GM21528 (cell line): ENCODE data around the gene MAGEB1.

ENCODE experiments used
- ATAC-seq: cut with Tn5 transposase; IDR thresholded peaks from one replicate; pipeline ENCODE4 v1.9.1; 2021; ENCODE audit warnings: mild to moderate bottlenecking, moderate library complexity; ENCODE audit not compliant: unreplicated experiment, low FRiP score

MAGEB1 gene, protein sequence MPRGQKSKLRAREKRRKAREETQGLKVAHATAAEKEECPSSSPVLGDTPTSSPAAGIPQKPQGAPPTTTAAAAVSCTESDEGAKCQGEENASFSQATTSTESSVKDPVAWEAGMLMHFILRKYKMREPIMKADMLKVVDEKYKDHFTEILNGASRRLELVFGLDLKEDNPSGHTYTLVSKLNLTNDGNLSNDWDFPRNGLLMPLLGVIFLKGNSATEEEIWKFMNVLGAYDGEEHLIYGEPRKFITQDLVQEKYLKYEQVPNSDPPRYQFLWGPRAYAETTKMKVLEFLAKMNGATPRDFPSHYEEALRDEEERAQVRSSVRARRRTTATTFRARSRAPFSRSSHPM

DNA sequence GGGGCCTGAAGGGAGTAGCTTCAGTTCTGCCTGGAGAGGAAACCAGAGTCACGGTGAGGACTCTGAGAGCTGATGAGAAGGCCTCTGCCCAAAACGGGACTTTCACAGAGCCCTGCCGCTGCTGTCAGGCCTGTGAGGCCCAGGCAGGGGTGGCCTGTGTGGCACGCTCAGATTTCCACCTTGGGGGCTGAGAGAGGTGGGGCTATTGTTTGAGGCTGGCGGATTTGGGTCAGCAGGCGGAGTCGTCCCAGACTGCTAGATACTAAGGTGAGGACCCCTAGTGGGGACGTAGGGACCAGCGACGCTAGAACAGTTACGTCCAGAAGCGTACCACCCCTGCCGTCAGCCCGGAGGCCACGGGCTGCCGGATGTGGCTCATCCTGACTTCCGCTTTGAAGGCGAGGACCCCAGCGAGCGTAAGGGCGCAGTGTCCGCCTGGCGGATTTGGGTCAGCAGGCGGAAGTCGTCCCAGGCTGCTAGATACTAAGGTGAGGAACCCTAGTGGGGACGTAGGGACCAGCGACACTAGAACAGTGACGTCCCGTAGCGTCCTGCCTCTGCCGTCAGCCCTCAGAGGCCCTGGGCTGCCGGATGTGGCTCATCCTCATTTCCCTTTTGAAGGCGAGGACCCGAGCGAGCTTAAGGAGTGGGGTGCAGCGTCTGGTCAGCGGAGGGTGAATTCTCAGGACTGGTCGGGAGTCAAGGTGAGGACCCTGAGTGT is at the start of gene MAGEB1:
MAGEB1 (plus strand) TSS at position 378 of the 721 bp plus-strand sequence. CDS start 3,348 bp downstream, outside the sequence.
- ATAC-seq: no peak

DNA sequence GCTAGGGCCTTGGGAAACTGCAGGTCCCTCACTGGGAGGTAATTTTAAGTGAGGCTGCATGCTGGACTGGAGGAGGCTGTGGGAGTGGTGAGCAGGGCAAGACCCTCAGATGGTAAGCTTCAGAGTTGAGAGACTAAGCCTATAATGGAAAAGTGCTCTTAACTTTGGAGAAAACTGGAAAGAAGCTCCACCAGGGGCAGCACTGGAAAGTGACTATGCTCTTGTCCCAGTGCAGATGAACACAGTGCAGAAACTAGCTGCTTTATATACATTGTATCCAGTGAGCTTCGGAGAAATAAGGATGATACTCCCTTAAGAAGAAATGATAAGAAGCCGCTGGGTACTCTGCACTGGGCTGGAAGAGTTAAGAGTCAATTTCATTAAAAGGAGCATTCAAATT is 34.8 kb upstream of the MAGEB1 start:
- no peak for ATAC-seq

DNA sequence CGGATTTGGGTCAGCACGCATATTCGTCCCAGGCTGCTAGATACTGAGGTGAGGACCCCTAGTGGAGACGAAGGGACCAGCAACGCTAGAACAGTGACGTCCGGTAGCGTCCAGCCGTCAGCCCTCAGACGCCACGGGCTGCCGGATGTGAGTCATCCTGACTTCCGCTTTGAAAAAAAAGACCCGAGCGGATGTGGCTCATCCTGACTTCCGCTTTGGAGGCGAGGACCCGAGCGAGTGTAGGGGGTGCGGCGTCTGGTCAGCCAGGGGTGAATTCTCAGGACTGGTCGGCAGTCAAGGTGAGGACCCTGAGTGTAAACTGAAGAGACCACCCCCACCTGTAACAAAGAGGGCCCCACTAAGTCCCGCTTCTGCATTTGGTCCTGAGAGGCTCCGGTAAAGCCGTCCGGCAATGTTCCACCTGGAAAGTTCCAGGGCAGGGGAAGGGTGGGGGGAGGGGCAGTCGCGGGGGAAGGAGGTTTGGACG is 31.5 kb upstream of the MAGEB1 start, which contains the start of gene MAGEB2:
MAGEB2 (plus strand) TSS at position 207 of the 487 bp plus-strand sequence. CDS start 3,018 bp downstream, outside the sequence.
- no peak for ATAC-seq

DNA sequence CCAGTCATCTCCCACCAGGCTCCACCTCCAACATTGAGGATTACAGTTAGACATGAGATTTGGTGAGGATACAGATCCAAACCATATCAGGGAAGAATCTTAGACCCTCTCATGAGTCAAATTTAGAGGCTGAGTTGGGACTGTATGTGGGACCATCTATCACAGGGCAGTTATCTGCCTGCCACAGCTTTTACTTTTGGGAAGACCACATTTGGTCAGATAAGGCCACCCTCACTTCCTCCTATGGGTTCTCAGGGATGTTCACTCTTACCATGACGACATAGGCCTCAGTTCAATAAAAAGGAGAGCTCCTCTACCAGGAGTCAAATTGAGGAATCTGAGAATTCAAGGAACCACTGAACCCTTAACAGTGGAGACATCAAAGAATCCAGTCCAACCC is 29.5 kb upstream of the MAGEB1 start:
- ATAC-seq: no peak

DNA sequence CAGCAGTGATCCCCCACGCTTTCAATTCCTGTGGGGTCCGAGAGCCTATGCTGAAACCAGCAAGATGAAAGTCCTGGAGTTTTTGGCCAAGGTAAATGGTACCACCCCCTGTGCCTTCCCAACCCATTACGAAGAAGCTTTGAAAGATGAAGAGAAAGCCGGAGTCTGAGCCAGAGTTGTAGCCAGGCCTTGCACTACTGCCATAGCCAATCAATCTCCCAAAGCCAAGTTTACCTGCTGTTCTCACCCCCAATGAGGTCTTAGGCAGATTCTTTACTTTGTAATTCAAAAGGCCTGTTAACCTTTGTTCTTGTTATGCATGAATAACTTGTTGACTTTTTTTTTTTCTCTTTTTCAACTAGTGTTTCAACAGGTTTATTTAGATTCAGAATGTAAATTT is 27.6 kb upstream of the MAGEB1 start:
- ATAC-seq: no peak

DNA sequence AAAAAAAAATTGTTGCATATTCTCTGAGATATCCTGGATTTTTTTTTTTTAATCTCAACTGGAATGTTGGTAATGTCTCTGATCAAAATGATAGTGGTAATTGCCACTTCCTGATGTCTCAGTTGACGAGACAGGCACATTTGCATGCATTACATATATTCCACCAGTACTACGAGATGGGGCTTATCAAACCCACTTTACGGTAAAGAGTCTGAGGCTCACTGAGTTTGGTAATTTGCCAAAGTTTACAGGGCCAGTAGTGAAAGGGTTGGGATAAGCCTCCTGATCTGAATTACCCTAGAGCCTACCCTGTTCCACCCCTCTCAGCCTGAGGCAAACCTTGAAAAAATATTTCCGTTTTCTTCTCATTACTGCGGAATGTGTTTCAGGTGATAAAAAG is 26.3 kb upstream of the MAGEB1 start:
- ATAC-seq: no peak

DNA sequence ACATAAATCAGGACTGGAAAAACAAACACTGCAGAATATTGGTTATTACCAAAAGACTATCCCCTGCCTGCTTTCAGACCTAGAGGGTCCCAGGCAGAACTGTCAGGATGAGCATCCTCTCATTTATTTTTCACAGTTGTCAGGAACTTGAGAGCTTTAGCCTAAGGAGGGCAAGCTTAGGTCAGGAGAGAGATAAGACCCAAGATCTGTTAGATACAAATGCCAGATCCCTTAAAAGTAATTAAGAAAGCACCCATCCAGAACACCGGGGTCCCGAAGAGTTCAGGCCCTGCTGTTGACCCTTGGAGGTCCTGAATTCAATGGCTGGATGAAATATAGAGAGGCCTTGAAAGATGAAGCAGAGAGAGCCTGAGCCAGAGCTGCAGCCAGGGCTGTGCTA is 22.4 kb upstream of the MAGEB1 start:
- ATAC-seq: no peak

DNA sequence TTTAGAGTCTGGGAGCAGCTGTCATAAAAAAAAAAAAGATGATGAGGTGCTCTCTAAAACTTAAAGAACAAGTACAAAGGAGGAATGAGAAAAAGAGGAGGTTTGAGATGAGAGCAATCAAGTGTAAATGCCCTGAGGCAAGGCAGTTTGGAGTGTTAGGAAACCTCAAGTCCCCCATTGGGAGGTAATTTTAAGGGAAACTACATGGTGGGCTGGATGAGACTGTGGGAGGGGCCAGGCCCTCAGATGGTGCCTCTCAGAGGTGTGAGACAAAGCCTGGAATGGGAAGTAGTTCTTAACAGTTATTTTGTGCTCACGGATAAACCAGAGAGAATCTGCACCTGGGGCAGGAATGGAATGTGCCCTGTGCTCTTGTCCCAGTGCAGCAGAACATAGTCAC is 18.4 kb upstream of the MAGEB1 start:
- no peak for ATAC-seq

DNA sequence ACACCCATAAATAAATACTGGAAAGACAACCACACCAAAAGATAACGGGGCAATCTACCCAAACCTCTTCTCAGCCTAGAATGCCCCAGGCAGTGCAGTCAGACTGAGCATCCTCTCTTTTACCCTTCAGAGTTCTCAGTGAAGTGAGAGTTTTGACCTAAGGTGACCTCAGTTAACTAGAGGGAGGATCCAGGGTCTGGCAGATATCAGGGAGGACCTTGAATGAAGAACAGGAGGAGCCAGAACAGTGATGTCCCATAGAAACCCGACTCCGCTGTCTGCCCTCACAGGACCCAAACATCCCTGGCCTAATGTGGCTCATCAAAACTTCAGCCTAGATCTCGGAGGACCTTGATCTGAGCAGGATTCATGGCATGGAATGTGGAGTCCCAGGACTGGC is 16.6 kb upstream of the MAGEB1 start, which contains the start of gene MAGEB3:
MAGEB3 (plus strand) TSS at position 263 of the 400 bp plus-strand sequence. CDS start 5,268 bp downstream, outside the sequence.
- ATAC-seq: no peak

DNA sequence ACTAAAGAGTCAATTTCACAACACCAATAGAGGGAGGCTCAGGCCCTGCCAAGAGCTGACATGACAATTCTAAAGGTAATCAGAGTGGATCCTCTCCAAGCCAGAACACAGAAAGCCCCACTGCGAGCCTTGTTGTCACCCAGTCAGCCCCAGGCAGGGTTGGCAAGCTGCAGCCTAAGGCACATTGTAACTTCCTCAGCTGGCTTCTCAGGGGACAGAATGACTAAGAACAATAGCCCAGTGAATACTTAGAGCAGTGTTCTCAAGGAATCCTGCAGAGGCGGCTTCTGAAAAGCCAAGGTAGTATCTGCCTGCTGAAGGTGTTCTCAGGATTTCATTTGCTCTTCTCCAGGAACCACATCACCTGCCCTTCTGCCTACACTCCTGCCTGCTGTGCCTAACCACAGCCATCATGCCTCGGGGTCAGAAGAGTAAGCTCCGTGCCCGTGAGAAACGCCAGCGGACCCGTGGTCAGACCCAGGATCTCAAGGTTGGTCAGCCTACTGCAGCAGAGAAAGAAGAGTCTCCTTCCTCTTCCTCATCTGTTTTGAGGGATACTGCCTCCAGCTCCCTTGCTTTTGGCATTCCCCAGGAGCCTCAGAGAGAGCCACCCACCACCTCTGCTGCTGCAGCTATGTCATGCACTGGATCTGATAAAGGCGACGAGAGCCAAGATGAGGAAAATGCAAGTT is 5.1 kb upstream of the MAGEB1 start, which contains the start of gene MAGEB4:
MAGEB4 (plus strand) TSS at position 277 of the 692 bp plus-strand sequence; CDS start at position 413, 136 bp downstream.
- ATAC-seq: no peak

DNA sequence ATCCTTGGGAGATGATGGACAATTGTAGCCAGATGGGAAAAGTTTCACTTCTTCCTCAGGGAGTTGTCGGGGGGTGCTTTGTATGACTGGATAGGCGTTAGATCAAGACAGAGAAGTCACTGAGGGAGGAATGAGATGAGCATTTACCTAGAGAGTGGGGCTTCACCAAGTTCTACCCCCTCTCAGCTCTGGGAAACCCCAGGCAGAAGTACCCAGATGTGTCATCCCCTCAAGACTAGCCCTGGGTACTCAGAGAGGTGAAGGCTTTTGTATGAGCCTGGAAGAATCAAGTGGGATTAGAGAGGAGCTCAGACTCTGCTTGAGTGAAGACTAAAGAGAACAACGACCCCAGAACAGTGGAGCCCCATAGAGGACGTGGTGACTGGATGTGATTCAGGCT is 1.9 kb downstream of the MAGEB1 start:
- no peak for ATAC-seq

DNA sequence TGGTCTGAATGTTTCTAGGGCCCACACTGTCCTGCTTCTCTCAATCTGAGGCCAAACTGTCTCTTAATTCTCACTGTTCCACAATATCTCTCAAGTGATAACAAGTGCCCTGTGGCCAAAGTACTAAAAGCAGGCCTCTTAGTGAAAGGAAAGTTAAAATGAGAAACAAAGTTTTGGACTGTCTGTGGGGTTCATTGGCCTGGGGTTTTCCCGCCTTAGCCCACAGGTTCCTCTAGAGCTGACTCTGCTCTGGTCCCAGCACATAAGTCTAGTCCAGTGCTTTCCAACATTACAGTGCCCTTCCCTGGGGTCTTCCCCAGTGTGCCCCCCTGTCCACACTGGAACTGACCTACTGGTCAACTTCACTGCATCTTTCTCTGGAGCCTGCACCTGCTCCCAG is 6.3 kb downstream of the MAGEB1 start:
- no peak for ATAC-seq

DNA sequence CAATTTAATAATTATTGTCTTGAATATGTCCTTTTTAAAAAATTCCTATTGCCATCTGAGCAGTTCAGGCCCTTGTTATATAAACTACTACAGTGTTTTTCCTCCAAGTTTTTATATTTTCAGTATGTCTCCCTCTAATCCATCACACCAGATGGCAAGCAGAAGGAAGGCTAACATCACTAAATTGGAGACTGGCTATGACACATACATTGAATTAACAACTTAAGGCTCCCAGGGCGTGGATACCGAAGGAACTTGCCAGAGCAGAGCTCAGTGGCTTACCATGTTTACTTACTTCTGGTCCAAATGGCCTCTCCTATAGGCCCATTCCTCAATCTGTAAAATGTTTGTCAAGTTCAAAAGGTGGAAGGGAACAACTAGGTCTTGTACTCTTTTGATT is 13.0 kb downstream of the MAGEB1 start:
- ATAC-seq: no peak

DNA sequence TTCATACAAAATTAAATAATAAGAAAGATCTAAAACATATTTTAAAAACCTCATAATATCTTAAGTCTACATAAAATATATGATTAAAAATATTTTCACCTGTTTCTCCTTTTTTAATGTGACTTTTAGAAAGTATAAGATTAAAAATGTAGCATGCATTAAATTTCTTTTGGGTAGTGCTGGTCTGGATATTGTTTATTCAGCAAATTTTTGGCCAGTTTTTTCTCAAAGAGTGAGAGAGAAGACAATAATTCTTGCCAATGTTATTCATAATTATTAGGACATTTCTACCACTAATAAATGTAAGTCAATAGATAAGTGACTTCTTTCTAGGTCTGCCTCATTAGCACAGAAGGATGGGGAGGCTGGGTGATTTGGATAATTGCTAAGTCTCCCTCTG is 14.1 kb downstream of the MAGEB1 start:
- no peak for ATAC-seq

DNA sequence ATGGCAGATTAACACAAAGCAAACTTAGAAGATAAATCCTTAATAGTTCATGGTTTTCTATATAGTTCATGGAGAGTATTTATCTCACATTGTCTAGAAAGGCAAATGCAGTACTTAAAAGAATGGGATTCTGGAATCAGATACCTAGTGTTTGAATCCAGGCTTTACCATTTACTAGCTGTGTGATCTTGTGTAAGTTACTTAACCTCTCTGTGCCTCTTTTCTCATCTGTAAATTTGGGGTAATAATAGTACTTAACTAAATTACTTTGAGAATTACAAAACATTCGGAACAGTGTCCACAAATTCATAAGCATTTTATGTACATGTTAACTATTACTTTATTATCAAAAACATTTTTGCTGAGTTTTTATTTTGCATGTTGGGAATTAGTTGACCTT is 15.8 kb downstream of the MAGEB1 start:
- ATAC-seq: no peak

DNA sequence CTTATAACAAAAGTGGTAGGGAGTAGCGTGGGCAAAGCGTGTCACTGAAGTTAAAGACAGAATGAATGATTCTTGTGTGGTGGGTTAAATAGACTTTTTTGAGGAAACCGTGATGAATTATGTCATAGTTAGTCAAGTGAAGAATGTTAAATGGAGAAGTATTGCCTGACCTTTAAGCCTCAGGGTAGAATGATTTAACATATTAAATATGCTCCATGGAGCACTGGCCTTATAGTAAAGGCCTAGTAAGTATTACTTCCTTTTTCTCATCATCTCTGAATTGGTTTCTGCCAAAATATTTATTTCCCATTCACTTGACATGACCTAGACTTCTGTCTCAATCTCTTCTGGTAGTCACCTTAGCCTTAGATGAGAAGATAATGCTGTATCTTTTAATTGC is 23.7 kb downstream of the MAGEB1 start:
- ATAC-seq: no peak

DNA sequence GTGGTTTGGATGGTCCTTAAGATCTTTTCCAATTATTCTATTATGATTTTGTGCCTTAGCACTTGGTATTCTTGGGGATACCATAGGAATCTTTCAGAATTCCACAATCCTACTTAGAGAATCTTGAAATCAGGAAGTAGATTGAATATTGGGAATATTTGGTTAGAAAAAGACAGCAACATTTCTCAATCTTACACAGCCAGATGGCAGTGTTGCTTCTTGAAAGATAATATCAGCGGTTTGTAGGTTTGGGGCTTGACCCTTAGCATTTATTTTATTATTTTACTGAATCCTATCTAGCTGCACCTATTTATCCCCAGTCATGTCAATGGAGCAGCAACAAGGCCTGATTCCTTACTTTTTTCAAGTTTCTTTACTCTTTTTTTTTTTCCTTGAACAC is 28.6 kb downstream of the MAGEB1 start:
- ATAC-seq: no peak

DNA sequence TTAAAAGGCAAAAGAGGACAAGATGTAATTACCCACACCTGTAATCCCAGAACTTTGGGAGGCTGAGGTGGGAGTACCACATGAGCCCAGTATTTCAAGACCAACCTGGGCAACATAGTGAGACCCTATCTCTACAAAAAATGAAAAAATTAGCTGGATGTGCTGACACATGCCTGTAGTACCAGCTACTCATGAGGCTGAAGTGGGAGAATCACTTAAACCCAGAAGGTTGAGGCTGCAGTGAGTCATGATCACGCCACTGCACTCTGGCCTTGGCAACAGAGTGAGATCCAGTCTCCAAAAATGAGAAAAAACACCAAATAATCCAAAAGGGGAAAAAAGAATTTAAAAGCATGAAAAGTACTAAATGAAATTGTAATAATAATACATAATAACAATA is 31.4 kb downstream of the MAGEB1 start:
- no peak for ATAC-seq

DNA sequence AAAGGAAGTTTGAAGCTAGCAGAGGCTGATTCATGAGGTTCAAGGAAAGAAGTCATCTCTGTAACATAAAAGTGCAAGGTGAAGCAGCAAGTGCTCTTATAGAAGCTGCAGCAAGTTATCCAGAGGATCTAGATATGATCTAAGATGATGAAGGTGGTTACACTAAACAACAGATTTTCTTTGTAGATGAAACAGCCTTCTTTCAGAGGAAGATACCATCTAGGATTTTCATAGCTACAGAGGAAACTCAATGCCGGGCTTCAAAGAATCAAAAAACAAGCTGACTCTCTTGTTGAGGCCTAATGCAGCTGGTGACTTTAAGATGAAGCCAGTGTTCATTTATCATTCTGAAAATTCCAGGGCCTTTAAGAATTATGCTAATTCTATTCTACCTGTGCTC is 33.5 kb downstream of the MAGEB1 start:
- ATAC-seq: no peak

DNA sequence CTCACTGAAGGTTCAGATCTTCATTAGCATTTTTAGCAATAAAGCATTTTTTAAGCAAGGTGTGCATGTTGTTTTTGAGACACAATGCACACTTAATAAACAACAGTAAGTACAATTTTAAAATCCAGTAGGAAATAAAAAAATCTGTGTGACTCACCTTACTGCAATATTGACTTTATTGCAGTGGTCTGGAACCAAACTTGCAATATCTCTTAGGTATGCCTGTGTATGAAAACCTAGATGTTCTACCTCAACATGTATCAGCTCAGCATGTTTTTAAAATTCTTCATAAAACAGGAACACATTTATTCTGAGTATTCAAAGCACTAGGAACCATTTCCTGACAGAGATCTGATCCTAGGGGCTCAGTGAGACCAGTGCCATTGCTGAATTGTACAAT is 35.6 kb downstream of the MAGEB1 start:
- ATAC-seq: no peak
